Vagina (tissue), 2 donors: ENCODE measurements around the gene PBX1.

ENCODE experiments used
- CTCF ChIP-seq, 3 experiments: fragments of 450-650 bp in 2 of 3; fragments of 200-600 bp in 1 of 3; sonication (generic) in 1 of 3; IDR thresholded peaks; one replicate each; pipeline ENCODE4 v1.5.1; 2017 to 2019; ENCODE audit warnings: antibody characterized with exemption in 3 of 3, mild to moderate bottlenecking in 2 of 3, moderate library complexity in 2 of 3
- POLR2AphosphoS5 ChIP-seq, 2 donors: sonication (generic); formaldehyde crosslinking; IDR thresholded peaks; one replicate each; pipeline ENCODE4 v1.9.0; 2017; ENCODE audit warnings: antibody characterized with exemption in 2 of 2, mild to moderate bottlenecking in 2 of 2, low read depth in 1 of 2; ENCODE audit not compliant: insufficient read depth in 1 of 2

GRCh38 chr1:164650531-164650930, 91.5 kb downstream of the PBX1 start:
- TF ChIP-seq POLR2AphosphoS5 (IDR thresholded peaks at IDR 0.05; ENCODE audit: insufficient read depth in 1 of 2, low read depth in 1 of 2) = no peak
- TF ChIP-seq CTCF (IDR thresholded peaks at IDR 0.05) = no peak
